22Rv1 (cell line): ENCODE data around the gene EXOC2.

Experiments used
- H3K27ac ChIP-seq: fragments of 450-650 bp; 2 replicates; pipeline ENCODE4 v1.5.1; 2017
- CTCF ChIP-seq: fragments of 450-650 bp; IDR thresholded peaks from 2 replicates; pipeline ENCODE4 v1.5.1; 2017; ENCODE audit warnings: mild to moderate bottlenecking
- ZFX ChIP-seq: fragments of 450-650 bp; IDR thresholded peaks from 2 replicates; pipeline ENCODE4 v1.6.1; 2017; ENCODE audit warnings: antibody characterized with exemption, borderline replicate concordance

Gene EXOC2

GRCh38 chr6:684831-685636 is 7.9 kb downstream of the EXOC2 start:
- H3K27ac ChIP-seq = no peak overlapping the region
- TF ChIP-seq CTCF = no peak
- TF ChIP-seq ZFX = no peak

GRCh38 chr6:683742-684440 is 9.0 kb downstream of the EXOC2 start:
- H3K27ac ChIP-seq = no peak overlapping the region
- TF ChIP-seq CTCF = no peak
- no peak for TF ChIP-seq ZFX

GRCh38 chr6:680666-681340 is 12.1 kb downstream of the EXOC2 start:
- TF ChIP-seq CTCF (no peak), ZFX (no peak)
- no peak overlapping the region for H3K27ac ChIP-seq

GRCh38 chr6:680251-680650 is 12.7 kb downstream of the EXOC2 start:
- TF ChIP-seq ZFX = no peak
- no peak for TF ChIP-seq CTCF
- no peak overlapping the region for H3K27ac ChIP-seq

DNA sequence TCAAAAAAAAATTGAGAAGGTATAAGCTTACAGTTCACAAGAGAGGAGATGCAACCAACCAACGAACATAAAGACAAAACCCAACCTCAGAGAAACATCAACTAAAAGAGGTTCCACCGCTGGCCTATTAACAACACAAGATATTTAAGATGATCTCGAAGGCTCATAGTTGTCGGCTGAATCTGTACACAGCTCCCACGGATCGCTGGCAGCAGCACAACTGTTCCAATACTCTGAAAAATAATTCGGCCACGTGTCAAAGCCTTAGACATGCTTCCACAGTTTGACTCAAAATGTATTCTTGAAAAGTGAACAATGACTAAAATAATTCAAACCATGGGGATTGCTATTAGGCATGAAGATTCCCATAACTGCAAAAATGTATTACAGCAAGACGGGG is 13.7 kb downstream of the EXOC2 start:
- TF ChIP-seq ZFX (no peak), CTCF (no peak)

DNA sequence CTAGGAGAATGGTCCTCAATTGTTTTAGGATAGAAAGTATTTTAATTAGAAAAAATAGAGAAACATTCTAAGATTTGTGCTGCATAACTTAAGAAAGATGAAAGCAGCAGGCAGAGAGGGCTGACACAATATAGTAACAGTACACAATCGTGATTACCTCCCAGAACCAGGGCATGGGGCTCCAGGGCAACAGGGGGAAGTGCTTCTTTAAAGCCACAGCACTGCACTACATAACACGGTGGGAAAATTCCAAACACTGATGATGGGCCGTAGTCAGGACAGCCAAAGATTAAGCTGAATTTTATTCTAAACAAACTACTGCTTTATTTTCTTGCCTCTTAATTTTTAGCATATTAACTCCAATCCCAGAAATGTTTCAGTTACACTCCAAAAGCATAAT is 14.4 kb downstream of the EXOC2 start:
- TF ChIP-seq ZFX (no peak), CTCF (no peak)
- H3K27ac ChIP-seq = no peak overlapping the region

More for the DNA sequence above, 13.7 kb downstream of the EXOC2 start:
- H3K27ac ChIP-seq = no peak overlapping the region
